HG03457 (cell line): Measurements from ENCODE around the gene ATG12.
"Not testable (repeated sequence)": the region's sequence is repeated elsewhere in the genome, so short reads cannot be mapped to it uniquely, and the experiment has no call there.

Experiments used
- ATAC-seq: cut with Tn5 transposase; IDR thresholded peaks from one replicate; pipeline ENCODE4 v1.9.1; 2021; ENCODE audit warnings: moderate number of reproducible peaks; ENCODE audit not compliant: unreplicated experiment

The ATG12 gene

GRCh38 chr5:115808066-115808465 is 33.3 kb downstream of the ATG12 start:
- not testable (repeated sequence) for ATAC-seq

GRCh38 chr5:115807654-115808052 is 33.7 kb downstream of the ATG12 start:
- ATAC-seq, result no peak

- no peak for ATAC-seq
Observed at GRCh38 chr5:115806986-115807653, 34.2 kb downstream of the ATG12 start.

- ATAC-seq, result no peak
Observed at GRCh38 chr5:115801984-115802383, 39.4 kb downstream of the ATG12 start.

GRCh38 chr5:115801152-115801551 is 40.2 kb downstream of the ATG12 start:
- ATAC-seq, result no peak

- no peak for ATAC-seq
Observed at GRCh38 chr5:115800108-115800507, 41.3 kb downstream of the ATG12 start.

- no peak for ATAC-seq
Observed at GRCh38 chr5:115798252-115798651, 43.1 kb downstream of the ATG12 start.

GRCh38 chr5:115796656-115797055 is 44.7 kb downstream of the ATG12 start:
- no peak for ATAC-seq

- ATAC-seq, result no peak
Observed at GRCh38 chr5:115795700-115796099, 45.7 kb downstream of the ATG12 start.

GRCh38 chr5:115788440-115788839 is 52.9 kb downstream of the ATG12 start:
- ATAC-seq, result no peak

- ATAC-seq, result no peak
Observed at GRCh38 chr5:115787426-115787825, 53.9 kb downstream of the ATG12 start.

- ATAC-seq, result no peak
Observed at GRCh38 chr5:115785381-115786065, 55.8 kb downstream of the ATG12 start.

GRCh38 chr5:115778417-115778816 is 62.9 kb downstream of the ATG12 start:
- no peak for ATAC-seq
